ENCODE data around the gene NEURL4. TPM values are rescaled to one million over a fixed set of nuclear protein-coding genes. Genes with fewer than 3 reads are reported as not detected.

NEURL4 gene
- total RNA-seq, 1 experiment from 2014 or later: 81.7 TPM

DNA sequence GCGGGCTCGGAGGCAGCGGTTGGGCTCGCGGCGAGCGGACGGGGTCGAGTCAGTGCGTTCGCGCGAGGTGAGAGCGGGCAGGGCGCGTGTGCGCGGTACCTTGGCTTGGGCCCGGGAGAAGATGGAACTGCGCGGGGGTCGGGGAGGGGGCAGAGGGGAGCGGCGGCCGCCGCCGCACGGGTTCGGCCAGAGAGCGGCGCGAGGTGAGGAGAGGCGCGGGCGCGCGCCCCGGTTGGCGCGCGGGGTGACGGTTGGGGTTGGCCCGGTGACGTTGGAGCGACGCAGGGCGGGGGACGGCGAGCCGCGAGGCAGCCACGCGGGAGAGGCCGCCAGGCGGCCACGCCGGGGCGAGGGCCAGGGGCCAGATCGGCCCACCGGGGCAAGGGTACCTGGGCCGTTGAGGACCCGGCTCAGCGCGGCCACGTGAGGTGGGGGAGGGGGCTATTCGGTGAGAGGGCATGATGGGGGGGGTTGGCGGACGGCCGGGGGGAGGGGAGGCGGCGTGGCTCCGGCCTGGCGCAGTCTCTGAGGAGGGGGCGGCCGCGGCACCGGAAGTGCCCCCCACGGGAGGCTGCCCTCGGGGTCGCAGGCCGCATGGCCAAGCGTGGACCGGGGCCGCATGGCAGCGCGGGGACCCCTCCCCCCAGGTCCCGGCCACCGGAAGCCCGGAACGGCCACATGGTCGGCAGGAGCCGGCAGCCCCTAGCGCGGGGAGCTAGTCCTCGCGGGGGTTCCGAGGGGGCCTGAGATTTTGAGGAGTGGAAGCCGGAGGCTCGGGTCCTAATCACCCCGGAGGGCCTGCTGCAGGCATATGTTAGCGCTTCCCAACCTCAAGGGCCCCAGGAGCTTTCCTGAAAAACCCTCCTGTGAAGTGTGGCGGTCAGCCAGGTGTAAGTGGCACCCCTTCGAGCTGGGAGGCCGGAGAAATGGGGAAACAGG, 21.2 kb downstream of the NEURL4 start:
- no TSS peak for BruUV-seq (replicated peaks)
- CTCF ChIA-PET: no interaction called here
- H3K36me3 ChIP-seq (ENCODE audit: insufficient read depth, low read length, poor library complexity, severe bottlenecking): peaks cover 37% of the 10 kb centered on the region
- H3K4me1 ChIP-seq (ENCODE audit: insufficient read depth, low read length, poor library complexity, severe bottlenecking): peaks cover 19% of the 10 kb centered on the region
- peak; percentile 42 for DNase-seq (ENCODE audit: low spot score)
- intact Hi-C loops (cut with micrococcal nuclease; ENCODE audit: unreplicated experiment): loop anchor here (5.0 kb wide), 1 partner anchor 56 kb away; the partner anchor contains the start of genes CTDNEP1 and ELP5
- H3K27me3 ChIP-seq (replicated peaks; ENCODE audit: insufficient read depth, low read depth, low read length, poor library complexity): no peaks in the 10 kb centered on the region
- TF ChIP-seq EZH2 (IDR thresholded peaks at IDR 0.05; ENCODE audit: borderline replicate concordance, low read depth, low read length, poor library complexity, severe bottlenecking) (no peak), CTCF (conservative IDR thresholded peaks at IDR 0.05; ENCODE audit: low read depth, low read length) (no peak)
- H3K27ac ChIP-seq (ENCODE audit: low read depth, low read length, poor library complexity, severe bottlenecking): peak overlapping the region; percentile 99
- H3K4me3 ChIP-seq (ENCODE audit: low read depth, low read length, poor library complexity, severe bottlenecking): peak overlapping the region; percentile 94
- no peaks in the 10 kb centered on the region for H3K9me3 ChIP-seq (ENCODE audit: low read depth, low read length, poor library complexity, severe bottlenecking)
- POLR2A ChIA-PET (ENCODE audit: low non-redundant PET): no interaction called here

GRCh38 chr17:7306911-7307685, 22.0 kb downstream of the NEURL4 start, which contains the start of gene EIF5A:
Gene EIF5A, plus strand, starts transcription at chr17:7307628. Its CDS starts 2,008 bp downstream, at chr17:7309636.
- Histone ChIP-seq H3K4me1 (ENCODE audit: insufficient read depth, low read length, poor library complexity, severe bottlenecking) (peaks cover 19% of the 10 kb centered on the region), H3K9me3 (ENCODE audit: low read depth, low read length, poor library complexity, severe bottlenecking) (no peaks in the 10 kb centered on the region), H3K4me3 (ENCODE audit: low read depth, low read length, poor library complexity, severe bottlenecking) (peak within 1 kb of the TSS; percentile 94), H3K36me3 (ENCODE audit: insufficient read depth, low read length, poor library complexity, severe bottlenecking) (peaks cover 28% of the 10 kb centered on the region), H3K27me3 (replicated peaks; ENCODE audit: insufficient read depth, low read depth, low read length, poor library complexity) (no peaks in the 10 kb centered on the region), H3K27ac (ENCODE audit: low read depth, low read length, poor library complexity, severe bottlenecking) (peak within 1 kb of the TSS; percentile 99)
- no TSS peak for BruUV-seq (replicated peaks)
- DNase-seq (ENCODE audit: low spot score): peak; percentile 100
- intact Hi-C loops (cut with micrococcal nuclease; ENCODE audit: unreplicated experiment): loop anchor here (5.0 kb wide), 1 partner anchor 55 kb away; the partner anchor contains the start of genes CTDNEP1 and ELP5
- ChIA-PET POLR2A (ENCODE audit: low non-redundant PET) (interaction anchor here (0.6 kb wide), 1 partner anchor 379 kb away, joined by 4 read pairs; no protein-coding TSS in a partner anchor), CTCF (no interaction called here)
- TF ChIP-seq EZH2 (IDR thresholded peaks at IDR 0.05; ENCODE audit: borderline replicate concordance, low read depth, low read length, poor library complexity, severe bottlenecking) (no peak), CTCF (conservative IDR thresholded peaks at IDR 0.05; ENCODE audit: low read depth, low read length) (no peak)

- DNase-seq (ENCODE audit: low spot score): no peak
- no TSS peak for BruUV-seq (replicated peaks)
- Histone ChIP-seq H3K27me3 (replicated peaks; ENCODE audit: insufficient read depth, low read depth, low read length, poor library complexity) (no peaks in the 10 kb centered on the region), H3K9me3 (ENCODE audit: low read depth, low read length, poor library complexity, severe bottlenecking) (no peaks in the 10 kb centered on the region), H3K4me3 (ENCODE audit: low read depth, low read length, poor library complexity, severe bottlenecking) (no peak overlapping the region), H3K36me3 (ENCODE audit: insufficient read depth, low read length, poor library complexity, severe bottlenecking) (peaks cover under 1% of the 10 kb centered on the region), H3K27ac (ENCODE audit: low read depth, low read length, poor library complexity, severe bottlenecking) (no peak overlapping the region), H3K4me1 (ENCODE audit: insufficient read depth, low read length, poor library complexity, severe bottlenecking) (peaks cover 3% of the 10 kb centered on the region)
- intact Hi-C loops (cut with micrococcal nuclease; ENCODE audit: unreplicated experiment): no loop called here
- TF ChIP-seq EZH2 (IDR thresholded peaks at IDR 0.05; ENCODE audit: borderline replicate concordance, low read depth, low read length, poor library complexity, severe bottlenecking) (no peak), CTCF (conservative IDR thresholded peaks at IDR 0.05; ENCODE audit: low read depth, low read length) (no peak)
- ChIA-PET POLR2A (ENCODE audit: low non-redundant PET) (interaction anchor here (0.7 kb wide), 1 partner anchor 61 kb away, joined by 10 read pairs; no protein-coding TSS in a partner anchor), CTCF (no interaction called here)
These were observed 25.0 kb downstream of the NEURL4 start for GRCh38 chr17:7304179-7304578.

Measured in A673 (cell line).